RPMI7951 (cell line): ENCODE measurements around the gene RDH5. TPM values are rescaled to one million over a fixed set of nuclear protein-coding genes. Genes with fewer than 3 reads are reported as not detected.
"Not testable (repeated sequence)": the region's sequence is repeated elsewhere in the genome, so short reads cannot be mapped to it uniquely, and the experiment has no call there.

ENCODE experiments used
- DNase-seq: peaks from one replicate; pipeline ENCODE4 v3.0.0-alpha.2; 2012; ENCODE audit warnings: low read depth
- total RNA-seq: library from RNA; depleted of rRNA; stranded (reverse); fragments of >200 nt; shearing (Covaris generic); gene quantifications from 2 replicates; pipeline ENCODE4 v1.2.3, GENCODE V29; 2014; rRNA removed

Gene RDH5
- total RNA-seq, 1 experiment from 2014 or later: 6.0 TPM

GRCh38 chr12:55745361-55746173, 25.4 kb downstream of the RDH5 start:
- no peak for DNase-seq

GRCh38 chr12:55746174-55746912, 26.1 kb downstream of the RDH5 start:
- no peak for DNase-seq

GRCh38 chr12:55746913-55747231, 26.7 kb downstream of the RDH5 start:
- DNase-seq: no peak

GRCh38 chr12:55748230-55748993, 28.2 kb downstream of the RDH5 start:
- no peak for DNase-seq

GRCh38 chr12:55755246-55755645, 35.1 kb downstream of the RDH5 start:
- DNase-seq: no peak

- DNase-seq: no peak
Measured at GRCh38 chr12:55757701-55758100, 37.5 kb downstream of the RDH5 start.

- DNase-seq: not testable (repeated sequence)
Measured at GRCh38 chr12:55758575-55758974, 38.4 kb downstream of the RDH5 start.

GRCh38 chr12:55760663-55761062, 40.5 kb downstream of the RDH5 start:
- no peak for DNase-seq

- no peak for DNase-seq
Measured at GRCh38 chr12:55762646-55763045, 42.5 kb downstream of the RDH5 start.

- DNase-seq: no peak
Measured at GRCh38 chr12:55765736-55766290, 45.6 kb downstream of the RDH5 start.

- no peak for DNase-seq
Measured at GRCh38 chr12:55767156-55767555, 47.0 kb downstream of the RDH5 start.

- no peak for DNase-seq
Measured at GRCh38 chr12:55771736-55772135, 51.5 kb downstream of the RDH5 start.

Other genes with a start within 250 kb of the RDH5 start
- not detected in 2 replicates for gene OR6C68, start 228.0 kb upstream of the RDH5 start, total RNA-seq
- gene OR6C4, start 170.8 kb upstream of the RDH5 start, total RNA-seq: not detected in 2 replicates
- gene OR2AP1, start 147.9 kb upstream of the RDH5 start, total RNA-seq: not detected in 2 replicates
- gene OR10P1, start 83.5 kb upstream of the RDH5 start, total RNA-seq: not detected in 2 replicates
- 11.4 and 15.1 TPM in 2 replicates for gene ITGA7, start 12.5 kb upstream of the RDH5 start, total RNA-seq
- 155 and 170 TPM in 2 replicates for gene BLOC1S1, start 4.3 kb upstream of the RDH5 start, total RNA-seq
- 1,417 and 1,738 TPM in 2 replicates for gene CD63, start 8.6 kb downstream of the RDH5 start, total RNA-seq
- 1.6 and 2.1 TPM in 2 replicates for gene GDF11, start 22.7 kb downstream of the RDH5 start, total RNA-seq
- 110 and 137 TPM in 2 replicates for gene SARNP, start 97.3 kb downstream of the RDH5 start, total RNA-seq
- gene ORMDL2, start 97.6 kb downstream of the RDH5 start, total RNA-seq: 25.5 and 37.1 TPM in 2 replicates
- gene DNAJC14, start 109.2 kb downstream of the RDH5 start, total RNA-seq: 26.0 and 30.8 TPM in 2 replicates
- 4.2 and 4.4 TPM in 2 replicates for gene MMP19, start 122.5 kb downstream of the RDH5 start, total RNA-seq
- gene PYM1, start 207.5 kb downstream of the RDH5 start, total RNA-seq: 21.7 and 22.0 TPM in 2 replicates
- gene DGKA, start 210.8 kb downstream of the RDH5 start, total RNA-seq: 16.9 and 23.6 TPM in 2 replicates
- 0.84 and 1.1 TPM in 2 replicates for gene PMEL, start 245.6 kb downstream of the RDH5 start, total RNA-seq
- gene CDK2, start 246.4 kb downstream of the RDH5 start, total RNA-seq: 54.7 and 85.4 TPM in 2 replicates